CD4-positive, alpha-beta T cell treated with Interleukin-1 beta for 1 hour (primary cell): ENCODE results near the gene PGA3.
"Not testable (repeated sequence)": the region's sequence is repeated elsewhere in the genome, so short reads cannot be mapped to it uniquely, and the experiment has no call there.

Experiments
- DNase-seq, 2 donors: peaks; one replicate each; pipeline ENCODE4 v3.0.0-alpha.2; 2020 to 2022

PGA3 gene

DNA sequence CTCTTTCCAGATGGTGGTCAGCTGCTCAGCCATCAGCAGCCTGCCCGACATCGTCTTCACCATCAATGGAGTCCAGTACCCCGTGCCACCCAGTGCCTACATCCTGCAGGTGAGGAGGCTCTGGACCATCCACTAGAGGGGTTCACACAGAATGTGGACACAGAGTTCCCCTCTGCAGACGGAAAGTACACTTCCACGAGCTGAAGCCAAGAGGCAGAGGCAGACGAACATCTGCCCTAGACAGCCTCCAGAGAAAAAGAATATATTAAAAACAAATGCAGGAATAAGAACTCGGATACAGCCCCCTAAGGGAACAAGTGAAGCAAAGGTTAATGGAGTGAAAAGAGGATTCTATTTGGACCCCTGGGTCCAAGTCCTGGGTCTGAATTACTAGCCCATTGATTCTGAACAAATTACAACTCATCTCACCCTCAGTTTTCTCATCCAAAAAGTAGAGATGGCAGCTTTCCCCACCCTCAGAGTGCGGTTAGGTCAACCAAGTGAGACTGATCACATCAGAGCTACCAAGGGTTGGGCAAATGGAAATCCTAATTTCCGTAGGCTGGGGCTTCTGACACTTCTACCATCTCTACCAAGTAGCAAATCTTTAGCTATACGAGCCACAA is 8.1 kb downstream of the PGA3 start:
- DNase-seq = not testable (repeated sequence)

GRCh38 chr11:61212202-61212601 is 8.9 kb downstream of the PGA3 start:
- not testable (repeated sequence) for DNase-seq

DNA sequence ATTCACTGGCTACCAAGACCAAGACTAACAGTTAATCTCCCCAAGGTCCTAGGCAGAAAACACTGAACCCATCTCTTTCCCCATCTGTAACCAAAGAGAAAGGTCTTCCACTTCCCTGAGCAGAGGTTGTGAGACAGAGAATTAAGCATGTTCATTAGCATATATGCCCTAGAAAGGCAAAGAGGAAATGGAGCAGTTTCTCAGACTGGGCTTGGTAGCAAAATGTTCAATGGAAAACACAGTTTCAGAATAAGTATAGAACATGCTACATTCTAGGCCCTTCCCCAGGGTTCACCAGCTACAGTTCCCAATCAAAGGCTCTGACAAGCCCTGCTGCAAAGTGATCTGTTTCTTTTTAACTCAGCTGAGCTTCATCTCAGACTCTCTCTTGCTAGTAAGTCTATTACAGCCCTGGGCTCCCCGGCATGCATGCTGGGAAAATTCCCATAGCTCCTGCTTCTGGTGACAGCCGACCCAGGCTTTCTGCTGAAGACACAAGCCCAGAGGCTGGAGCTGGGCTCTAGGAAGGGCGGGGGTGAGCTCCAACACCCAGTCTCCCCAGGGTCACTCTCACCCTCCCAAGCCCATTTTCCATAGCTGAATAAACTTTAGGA is 10.5 kb downstream of the PGA3 start:
- not testable (repeated sequence) for DNase-seq

DNA sequence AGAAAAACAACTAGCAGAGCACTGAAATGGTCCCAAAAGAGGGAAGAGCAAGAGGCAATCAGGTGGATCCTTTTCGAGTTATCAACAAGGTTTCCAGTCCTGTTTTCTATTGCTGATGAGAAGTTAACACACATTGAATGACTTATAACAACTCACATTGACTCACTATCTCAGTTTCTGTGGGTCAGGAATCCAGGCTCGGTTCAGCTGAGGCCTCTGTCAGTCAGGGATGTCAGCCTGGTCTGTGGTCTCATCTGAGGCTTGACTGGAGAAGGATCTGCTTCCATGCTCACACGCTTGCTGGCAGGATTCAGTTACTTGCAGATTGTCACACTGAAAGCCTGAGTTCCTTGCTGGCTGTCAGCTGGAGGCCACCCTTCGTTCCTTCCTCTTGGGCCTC is 15.0 kb downstream of the PGA3 start:
- DNase-seq = not testable (repeated sequence)

GRCh38 chr11:61219016-61219415 is 15.7 kb downstream of the PGA3 start:
- DNase-seq = not testable (repeated sequence)

DNA sequence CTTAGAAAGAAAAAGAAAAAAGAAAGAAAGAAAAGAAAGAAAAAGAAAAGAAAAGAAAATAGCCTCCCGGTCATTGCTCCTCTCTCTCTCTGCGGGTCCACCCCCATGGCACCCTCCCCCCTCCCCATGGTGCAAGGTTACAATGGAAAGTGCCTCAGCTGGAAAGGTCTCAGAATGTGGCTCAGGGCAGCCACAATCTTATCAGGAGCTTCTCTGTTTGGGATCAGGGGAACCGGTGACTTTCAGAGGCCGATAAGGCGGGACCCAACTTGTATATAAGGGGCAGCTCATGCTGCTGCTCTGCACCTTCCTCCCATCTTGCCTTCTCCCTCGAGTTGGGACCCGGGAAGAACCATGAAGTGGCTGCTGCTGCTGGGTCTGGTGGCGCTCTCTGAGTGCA is 18.7 kb downstream of the PGA3 start, which contains the start of gene PGA4:
TSS of gene PGA4 (plus strand) at position 301 of the 400 bp plus-strand sequence. CDS start at position 355, 54 bp downstream.
- not testable (repeated sequence) for DNase-seq

DNA sequence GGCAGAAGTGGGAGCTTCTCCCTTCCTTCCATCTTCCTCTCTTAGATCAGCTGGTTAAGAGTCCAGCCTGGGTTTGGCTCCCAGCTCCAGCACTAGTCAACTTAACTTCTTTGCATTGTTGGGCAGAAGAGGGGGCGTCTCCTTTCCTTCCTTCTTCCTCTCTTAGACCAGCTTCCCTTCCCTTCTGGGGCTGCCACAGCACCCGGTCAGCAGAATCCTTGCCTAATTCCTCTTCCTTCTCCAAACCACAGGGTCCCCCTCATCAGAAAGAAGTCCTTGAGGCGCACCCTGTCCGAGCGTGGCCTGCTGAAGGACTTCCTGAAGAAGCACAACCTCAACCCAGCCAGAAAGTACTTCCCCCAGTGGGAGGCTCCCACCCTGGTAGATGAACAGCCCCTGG is 19.4 kb downstream of the PGA3 start:
- DNase-seq = not testable (repeated sequence)

GRCh38 chr11:61226457-61227137 is 23.3 kb downstream of the PGA3 start:
- DNase-seq = not testable (repeated sequence)

DNA sequence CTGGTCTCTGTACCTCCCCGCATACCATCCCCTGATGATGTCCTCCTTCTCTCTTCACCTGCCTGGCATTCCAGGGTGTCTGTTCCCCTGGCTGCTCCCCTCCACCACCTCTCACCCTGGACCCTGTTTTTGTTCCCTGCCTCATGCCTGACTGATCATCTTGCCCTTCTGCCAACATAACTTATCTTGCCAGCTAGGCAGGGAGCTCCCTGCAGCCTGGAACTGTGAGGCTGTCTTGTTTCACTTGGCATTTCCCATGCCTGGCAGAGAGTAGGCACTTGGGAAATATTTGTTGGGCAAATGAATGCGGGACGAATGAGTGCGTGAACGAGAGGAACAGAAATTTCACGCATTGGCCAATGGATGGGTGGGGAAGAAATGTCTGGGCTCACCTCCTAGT is 26.1 kb downstream of the PGA3 start:
- DNase-seq = not testable (repeated sequence)

DNA sequence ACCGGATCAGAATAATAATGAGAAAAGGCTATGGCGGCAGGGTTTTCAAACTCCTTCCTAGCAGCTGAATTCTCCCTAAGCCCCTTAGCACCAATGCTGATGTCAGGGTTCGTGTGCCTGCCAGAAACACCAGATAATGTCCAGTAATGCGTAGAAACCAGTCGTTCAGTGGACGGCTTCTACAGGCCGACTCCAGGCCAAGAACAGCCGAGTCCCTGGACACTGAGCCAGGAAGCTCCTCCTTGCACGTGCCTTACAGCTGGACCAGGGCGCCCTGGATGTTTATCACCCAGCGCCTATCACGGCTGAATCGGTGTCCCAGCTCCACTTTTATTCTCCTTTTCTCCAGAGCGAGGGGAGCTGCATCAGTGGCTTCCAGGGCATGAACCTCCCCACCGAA is 27.7 kb downstream of the PGA3 start:
- not testable (repeated sequence) for DNase-seq

DNA sequence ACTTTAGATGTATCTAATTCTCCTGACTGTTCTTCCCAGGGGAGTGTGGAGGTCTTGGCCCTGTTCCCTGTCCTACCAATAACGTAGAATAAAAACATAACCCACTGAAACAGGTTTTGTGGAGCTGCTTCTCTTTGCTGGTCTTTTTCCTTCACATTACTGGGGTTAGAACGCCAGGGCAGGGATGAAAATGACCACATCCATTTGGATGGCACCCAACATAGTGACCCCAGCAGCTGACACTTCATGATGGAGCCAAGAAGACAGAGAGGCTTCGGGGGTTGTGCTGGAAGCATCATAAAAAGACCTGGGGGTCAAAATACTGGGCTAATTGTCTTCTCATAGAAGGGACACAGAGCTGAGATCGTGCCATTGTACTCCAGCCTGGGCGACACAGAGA is 28.3 kb downstream of the PGA3 start:
- DNase-seq = not testable (repeated sequence)

- DNase-seq = not testable (repeated sequence)
Measured at GRCh38 chr11:61232548-61233145, 29.3 kb downstream of the PGA3 start.

- not testable (repeated sequence) for DNase-seq
Measured at GRCh38 chr11:61237130-61237529, 33.8 kb downstream of the PGA3 start.

GRCh38 chr11:61240288-61240687 is 37.0 kb downstream of the PGA3 start:
- not testable (repeated sequence) for DNase-seq

DNA sequence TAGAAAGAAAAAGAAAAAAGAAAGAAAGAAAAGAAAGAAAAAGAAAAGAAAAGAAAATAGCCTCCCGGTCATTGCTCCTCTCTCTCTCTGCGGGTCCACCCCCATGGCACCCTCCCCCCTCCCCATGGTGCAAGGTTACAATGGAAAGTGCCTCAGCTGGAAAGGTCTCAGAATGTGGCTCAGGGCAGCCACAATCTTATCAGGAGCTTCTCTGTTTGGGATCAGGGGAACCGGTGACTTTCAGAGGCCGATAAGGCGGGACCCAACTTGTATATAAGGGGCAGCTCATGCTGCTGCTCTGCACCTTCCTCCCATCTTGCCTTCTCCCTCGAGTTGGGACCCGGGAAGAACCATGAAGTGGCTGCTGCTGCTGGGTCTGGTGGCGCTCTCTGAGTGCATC is 37.6 kb downstream of the PGA3 start, which contains the start of gene PGA5:
TSS of gene PGA5 (plus strand) at position 301 of the 400 bp plus-strand sequence. CDS start at position 353, 52 bp downstream.
- DNase-seq = not testable (repeated sequence)

GRCh38 chr11:61241526-61241925 is 38.2 kb downstream of the PGA3 start:
- DNase-seq = not testable (repeated sequence)

DNA sequence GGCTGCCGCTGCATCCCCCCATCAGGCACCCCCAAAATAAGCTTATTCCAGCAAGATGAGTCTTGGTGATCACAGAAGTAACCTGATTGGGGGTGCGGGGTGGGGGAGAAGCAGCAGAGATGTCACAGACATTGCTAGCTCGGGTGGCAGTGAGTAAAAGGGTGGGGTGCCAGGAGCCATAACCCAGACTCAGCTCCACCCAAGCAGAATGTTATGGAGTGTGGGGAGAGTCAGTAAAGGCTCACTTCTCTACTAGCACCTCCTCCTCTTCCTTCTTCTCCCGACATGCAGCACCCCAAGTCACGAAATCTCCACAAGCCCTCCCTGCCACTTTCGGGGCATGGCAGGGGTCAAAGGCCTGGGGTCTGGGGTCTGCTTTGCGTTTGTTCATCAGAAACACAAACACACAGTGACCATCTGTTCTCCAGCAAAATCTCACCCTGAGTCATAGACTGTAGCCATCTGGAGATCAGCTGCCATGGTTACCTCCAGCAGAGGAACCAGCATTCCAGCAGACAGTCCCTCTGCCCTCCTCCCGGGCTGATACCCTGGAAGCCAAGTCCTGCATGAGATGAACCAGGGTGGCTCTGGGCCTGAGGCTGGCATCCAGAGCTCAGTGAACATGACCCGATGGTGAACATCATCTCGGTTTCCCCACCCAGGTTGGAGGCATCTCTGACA is 42.1 kb downstream of the PGA3 start:
- not testable (repeated sequence) for DNase-seq

GRCh38 chr11:61248071-61248470 is 44.8 kb downstream of the PGA3 start:
- not testable (repeated sequence) for DNase-seq

- DNase-seq = not testable (repeated sequence)
Measured at GRCh38 chr11:61249201-61249600, 45.9 kb downstream of the PGA3 start.

GRCh38 chr11:61250796-61251765 is 47.8 kb downstream of the PGA3 start:
- DNase-seq = not testable (repeated sequence)

- not testable (repeated sequence) for DNase-seq
Measured at GRCh38 chr11:61252332-61252731, 49.0 kb downstream of the PGA3 start.
